Stimulated activated CD8-positive, alpha-beta memory T cell treated with anti-CD3 and anti-CD28 coated beads, Interleukin-15, amount 100 ng/mL, for 1 hour (primary cell): ENCODE data around the gene STKLD1.
"Not testable (repeated sequence)": the region's sequence is repeated elsewhere in the genome, so short reads cannot be mapped to it uniquely, and the experiment has no call there.

Source experiments
- DNase-seq: peaks from one replicate; pipeline ENCODE4 v3.0.0-alpha.2; 2020; ENCODE audit warnings: low read depth

STKLD1 gene

DNA sequence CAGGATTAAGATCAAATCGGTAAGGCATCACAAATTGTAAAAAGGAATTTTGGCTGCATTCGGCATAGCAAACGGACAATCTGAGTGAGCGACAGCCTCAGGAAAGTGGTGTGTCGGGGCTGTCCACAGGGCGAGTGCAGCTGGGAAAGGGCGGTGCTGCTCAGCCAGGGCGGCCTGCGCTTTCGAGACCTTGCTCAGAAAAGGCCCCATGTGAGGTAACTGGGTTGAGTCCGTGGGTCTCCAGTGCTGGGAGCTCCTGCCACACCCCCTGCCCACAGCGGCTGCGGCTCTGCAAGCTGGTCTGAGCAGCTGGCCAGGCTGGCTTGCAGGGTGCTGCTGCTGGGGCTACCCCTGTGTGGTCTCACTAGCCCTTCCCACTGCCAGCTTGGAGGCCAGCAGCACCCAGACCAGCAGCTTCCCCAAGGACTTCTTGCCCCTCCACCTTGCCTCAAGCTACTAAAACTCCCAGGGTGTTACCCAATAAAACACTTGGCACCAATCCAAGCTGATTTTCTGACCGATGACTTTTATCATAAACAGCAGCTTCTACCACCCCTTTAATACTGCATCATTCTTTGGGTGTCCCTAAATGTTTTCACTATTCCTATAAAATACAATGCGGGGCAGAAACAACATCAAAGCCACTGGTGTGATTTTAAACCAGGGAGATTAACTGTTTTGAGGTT is 13.7 kb upstream of the STKLD1 start:
- DNase-seq = no peak

DNA sequence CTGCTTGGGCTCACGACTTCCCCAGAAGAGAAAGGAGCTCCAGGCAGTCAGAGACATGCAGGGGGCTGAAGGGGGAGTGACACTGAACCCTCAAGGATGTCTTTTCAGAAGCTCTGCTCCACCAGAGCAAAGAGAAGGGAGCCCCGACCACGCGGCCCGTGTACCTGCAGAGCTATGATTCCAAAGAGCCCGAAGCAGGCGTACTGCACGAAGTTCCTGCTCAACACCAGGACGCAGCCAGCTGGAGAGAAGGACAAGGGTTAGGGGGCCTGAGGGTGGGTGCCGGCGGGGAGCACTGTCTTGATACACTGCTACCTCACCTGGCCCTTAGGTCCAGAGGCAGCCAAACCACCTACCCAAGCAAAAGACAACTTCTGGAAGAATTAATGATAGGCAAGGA is 9.7 kb upstream of the STKLD1 start:
- DNase-seq = no peak

- DNase-seq = no peak
These were observed 8.9 kb upstream of the STKLD1 start for GRCh38 chr9:133367221-133367620.

- DNase-seq = no peak
These were observed 8.4 kb upstream of the STKLD1 start for GRCh38 chr9:133367778-133368177.

GRCh38 chr9:133368249-133368881 is 7.8 kb upstream of the STKLD1 start:
- no peak for DNase-seq

DNA sequence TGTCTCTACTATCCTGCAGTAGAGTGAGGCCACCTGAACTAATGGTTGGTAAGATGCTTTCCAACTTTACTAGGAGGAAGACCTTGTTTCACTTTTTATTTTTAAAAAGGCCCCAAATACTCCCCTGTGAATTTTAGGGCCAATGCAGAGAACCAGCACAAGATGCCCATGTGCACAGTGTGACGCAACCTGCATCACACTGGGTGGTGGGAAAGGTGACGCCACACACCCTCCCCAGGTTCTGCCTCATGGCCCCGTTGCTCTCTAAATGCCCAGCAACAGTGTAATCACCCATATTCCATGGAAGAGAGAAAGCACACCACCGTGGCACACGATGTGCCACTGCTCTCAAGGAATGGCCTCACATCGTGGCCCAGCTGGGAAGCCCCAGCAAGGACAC is 6.7 kb upstream of the STKLD1 start:
- DNase-seq = no peak

DNA sequence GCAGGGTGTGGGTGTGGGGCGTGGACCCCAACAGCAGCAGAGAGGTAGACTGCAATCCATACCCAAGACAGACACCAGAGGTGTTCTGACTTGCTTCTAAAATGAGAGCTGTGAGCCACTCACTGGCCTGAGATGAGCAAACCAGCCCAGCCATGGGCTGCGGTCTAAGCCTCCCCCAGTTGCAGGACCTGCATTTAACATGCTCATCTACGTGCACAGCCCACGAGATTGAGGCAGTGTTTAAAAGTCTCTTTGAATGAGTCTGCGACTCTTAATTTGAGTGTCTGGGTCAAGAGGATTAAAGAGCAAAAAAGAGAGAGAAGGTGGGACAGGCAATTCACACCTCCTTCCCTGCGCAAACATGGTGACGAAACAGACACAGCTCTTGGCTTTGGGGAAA is 6.2 kb upstream of the STKLD1 start:
- no peak for DNase-seq

DNA sequence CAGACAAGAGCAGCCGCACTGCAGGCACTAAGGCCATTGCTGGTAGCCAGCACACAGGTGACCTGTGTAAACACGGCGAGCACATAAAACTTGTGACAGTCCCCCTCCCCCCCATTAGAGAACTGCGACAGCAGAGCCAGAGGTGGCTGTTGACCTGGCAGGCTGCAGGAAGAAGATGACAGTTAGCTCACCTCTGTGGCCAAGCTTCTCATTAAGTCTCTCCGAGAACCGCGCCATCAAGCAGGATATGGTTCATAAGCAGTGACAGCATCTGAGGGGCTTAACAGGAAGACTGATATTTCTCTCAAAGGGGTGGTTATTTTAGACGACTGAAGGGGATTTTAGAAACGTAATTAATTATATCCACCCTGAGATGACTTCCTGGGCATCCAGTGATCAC is 5.5 kb upstream of the STKLD1 start:
- DNase-seq = no peak

GRCh38 chr9:133371261-133371711 is 4.9 kb upstream of the STKLD1 start:
- DNase-seq = peak; percentile 35

GRCh38 chr9:133372144-133372543 is 4.0 kb upstream of the STKLD1 start:
- no peak for DNase-seq

DNA sequence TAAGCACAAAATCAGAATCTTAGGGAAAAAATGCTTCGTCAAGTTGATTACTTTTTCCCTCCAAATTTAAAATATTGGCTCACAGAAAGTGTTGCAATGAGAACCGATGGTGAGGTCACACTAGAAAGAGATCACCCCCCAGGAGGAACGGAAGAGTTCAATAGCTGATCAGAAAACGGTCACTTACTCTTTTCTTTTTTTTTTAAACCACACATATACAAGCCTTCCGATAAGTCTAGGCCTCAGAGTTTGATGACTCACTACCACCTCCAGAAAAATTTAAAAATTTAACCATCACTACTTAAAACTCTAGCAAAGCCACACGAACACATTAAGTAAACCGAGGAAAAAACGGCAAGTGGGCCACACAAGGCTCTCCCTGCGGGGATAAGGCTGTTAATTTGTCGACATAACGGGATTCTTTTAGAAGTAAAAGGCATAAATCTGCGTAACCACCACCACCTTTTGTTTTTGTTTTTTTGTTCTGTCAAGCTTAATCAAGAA is 1.5 kb upstream of the STKLD1 start:
- no peak for DNase-seq

DNA sequence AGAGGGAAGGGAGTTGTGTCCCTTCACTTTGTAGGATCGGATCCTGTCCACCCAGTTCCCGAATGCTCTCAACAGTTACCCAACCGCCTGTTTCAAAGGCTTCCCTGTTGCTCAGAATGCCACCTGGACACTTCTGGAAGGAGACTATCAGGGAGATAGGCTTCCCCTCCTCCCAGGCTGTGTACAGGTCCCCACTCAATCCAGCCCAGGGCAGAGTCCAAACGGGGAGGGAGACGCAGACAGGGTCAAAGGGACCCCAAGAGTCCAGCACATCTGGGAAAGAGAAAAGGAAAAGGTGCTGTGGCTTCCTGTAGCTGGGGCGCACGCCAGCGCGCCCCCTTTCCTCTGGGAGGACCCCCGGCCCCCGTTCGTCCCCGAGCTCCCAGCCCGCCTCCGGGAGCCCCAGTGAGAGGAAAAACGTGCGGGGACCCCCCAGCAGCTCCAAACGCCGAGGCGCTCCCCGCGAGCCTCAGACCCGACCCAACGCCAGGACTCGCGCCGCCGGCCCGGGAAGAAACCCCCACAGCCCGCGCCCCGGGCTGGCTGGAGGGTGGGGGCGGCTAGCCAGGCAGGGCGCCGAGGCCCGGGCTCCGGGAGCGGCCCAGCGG is 946 bp upstream of the STKLD1 start:
- DNase-seq = no peak

DNA sequence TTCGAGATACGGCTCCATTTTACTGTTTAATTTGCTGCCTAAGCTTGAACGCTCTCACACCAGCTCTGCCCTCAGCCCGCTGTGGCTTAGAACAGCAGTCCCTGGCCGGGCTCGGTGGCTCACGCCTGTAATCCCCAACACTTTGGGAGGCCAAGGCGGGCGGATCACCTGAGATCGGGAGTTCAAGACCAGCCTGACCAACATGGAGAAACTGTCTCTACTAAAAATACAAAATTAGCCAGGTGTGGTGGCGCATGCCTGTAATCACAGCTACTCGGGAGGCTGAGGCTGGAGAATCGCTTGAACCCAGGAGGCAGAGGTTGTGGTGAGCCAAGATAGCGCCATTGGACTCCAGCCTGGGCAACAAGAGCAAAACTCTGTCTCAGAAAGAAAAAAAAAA is 1.1 kb downstream of the STKLD1 start:
- not testable (repeated sequence) for DNase-seq

- no peak for DNase-seq
These were observed 1.6 kb downstream of the STKLD1 start for GRCh38 chr9:133377721-133378216.

GRCh38 chr9:133378408-133378962 is 2.3 kb downstream of the STKLD1 start:
- no peak for DNase-seq

GRCh38 chr9:133379153-133380086 is 3.3 kb downstream of the STKLD1 start:
- no peak for DNase-seq

DNA sequence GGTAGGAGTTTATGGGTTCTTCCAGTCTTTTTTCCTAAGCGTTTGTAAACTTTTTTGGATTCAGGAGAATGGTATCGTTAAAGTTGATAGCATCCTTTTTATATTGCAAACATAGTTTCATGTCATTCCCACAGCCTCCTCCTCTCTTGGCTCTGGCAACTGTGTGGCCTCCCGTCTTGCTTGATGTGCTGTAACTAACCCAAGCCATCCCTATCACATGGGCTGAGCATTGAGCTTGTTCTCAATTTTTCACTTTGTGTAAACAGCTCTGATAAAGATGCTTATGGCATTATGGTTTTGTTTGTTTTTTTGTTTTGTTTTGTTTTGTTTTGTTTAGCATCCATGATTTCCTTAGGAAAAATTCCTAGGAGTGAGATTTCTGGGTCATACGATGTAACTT is 4.6 kb downstream of the STKLD1 start:
- DNase-seq = no peak

GRCh38 chr9:133382507-133383141 is 6.5 kb downstream of the STKLD1 start:
- DNase-seq = no peak

DNA sequence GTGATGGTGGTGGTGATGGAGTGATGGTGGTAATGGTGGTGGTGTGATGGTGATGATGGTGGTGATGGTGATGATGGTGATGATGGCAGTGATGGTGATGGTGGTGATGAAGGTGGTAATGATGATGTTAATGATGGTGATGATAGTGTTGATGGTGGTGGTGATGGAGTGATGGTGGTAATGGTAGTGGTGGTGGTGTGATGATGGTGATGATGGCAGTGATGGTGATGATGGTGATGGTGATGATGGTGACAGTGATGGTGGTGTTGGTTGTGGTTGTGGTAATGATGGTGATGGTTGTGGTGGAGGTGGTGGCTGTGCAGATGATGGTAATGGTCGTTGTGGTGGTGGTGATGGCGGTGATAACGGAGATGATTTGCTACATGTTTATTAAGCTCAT is 7.3 kb downstream of the STKLD1 start:
- DNase-seq = no peak

GRCh38 chr9:133384736-133385321 is 8.7 kb downstream of the STKLD1 start:
- no peak for DNase-seq

DNA sequence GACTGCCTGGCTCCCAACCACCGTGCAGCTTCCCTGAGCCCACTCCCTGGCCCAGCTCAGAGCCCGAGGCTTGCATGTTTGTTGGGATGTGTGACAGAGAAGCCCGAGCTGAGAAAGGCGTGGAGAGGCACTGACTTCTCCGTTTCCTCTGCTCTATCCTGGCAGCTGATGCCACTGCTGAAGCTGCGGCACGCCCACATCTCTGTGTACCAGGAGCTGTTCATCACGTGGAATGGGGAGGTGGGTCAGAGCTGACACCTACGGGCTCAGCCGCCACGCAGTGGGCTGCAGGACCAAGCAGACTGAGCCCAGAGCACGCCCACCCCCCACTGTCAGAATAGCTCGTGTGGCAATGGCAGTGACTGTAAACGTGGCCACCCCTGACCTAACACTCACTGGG is 9.3 kb downstream of the STKLD1 start:
- no peak for DNase-seq
